Panc1 (cell line): ENCODE measurements around the gene GULP1.

Experiments used
- POLR2AphosphoS5 ChIP-seq: IDR thresholded peaks from 2 replicates; pipeline ENCODE4 v1.6.1; 2012; ENCODE audit warnings: mild to moderate bottlenecking, low read depth, low read length, moderate library complexity
- SIN3A ChIP-seq: IDR thresholded peaks from 2 replicates; pipeline ENCODE4 v1.6.1; 2012; ENCODE audit warnings: low read depth, mild to moderate bottlenecking, low read length, moderate library complexity, borderline replicate concordance; ENCODE audit not compliant: insufficient read depth
- TCF7L2 ChIP-seq: IDR thresholded peaks from 2 replicates; pipeline ENCODE4 v1.6.1; 2011; ENCODE audit warnings: mild to moderate bottlenecking, low read depth, low read length, inconsistent platforms
- TF ChIP-seq, protein P1 (sequence below): fragments of 450-650 bp; IDR thresholded peaks from 2 replicates; pipeline ENCODE4 v1.5.1; 2017; ENCODE audit warnings: mild to moderate bottlenecking
- TF ChIP-seq, protein P2 (sequence below), 2 experiments: IDR thresholded peaks; 2 replicates each; pipeline ENCODE4 v1.6.1; 2011 to 2012; ENCODE audit warnings: low read depth in 2 of 2, control low read depth in 1 of 2, low read length in 1 of 2, mild to moderate bottlenecking in 1 of 2, moderate library complexity in 1 of 2; ENCODE audit not compliant: insufficient read depth in 1 of 2

DNA sequence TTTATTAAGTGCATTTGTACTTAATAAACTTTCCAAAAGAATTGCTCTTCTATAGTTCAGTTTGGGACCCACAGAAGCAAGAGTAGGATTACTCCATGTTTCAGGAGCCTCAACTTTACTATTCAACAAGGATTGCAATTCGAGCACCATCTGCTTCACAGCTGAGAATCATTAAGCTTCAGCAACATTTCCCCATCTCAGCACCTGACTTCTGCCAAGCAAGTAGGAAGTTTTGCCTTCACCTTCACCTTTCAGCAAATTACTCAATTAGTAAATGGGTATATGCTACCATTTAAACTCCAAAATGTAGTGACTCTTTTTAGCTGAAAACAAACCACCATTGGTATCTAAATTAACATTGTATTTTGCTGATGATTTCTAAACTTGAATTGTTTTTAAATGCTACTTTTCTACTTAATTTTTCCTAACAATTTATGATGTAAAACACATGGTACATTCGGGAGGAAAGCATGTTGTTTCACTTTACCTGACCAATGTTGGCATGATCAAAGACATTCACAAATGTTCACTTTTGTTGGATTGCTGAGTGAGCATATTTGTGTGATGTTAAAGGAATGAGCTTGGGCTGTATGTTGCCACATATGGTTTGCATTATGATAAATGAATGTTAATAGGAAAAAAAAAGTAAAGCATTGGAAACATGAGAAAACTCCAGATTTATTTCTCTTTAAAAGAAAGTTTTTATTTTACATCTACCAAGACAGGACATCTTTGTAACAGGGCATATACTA, 159.2 kb downstream of the GULP1 start:
- TF ChIP-seq, protein P1, sequence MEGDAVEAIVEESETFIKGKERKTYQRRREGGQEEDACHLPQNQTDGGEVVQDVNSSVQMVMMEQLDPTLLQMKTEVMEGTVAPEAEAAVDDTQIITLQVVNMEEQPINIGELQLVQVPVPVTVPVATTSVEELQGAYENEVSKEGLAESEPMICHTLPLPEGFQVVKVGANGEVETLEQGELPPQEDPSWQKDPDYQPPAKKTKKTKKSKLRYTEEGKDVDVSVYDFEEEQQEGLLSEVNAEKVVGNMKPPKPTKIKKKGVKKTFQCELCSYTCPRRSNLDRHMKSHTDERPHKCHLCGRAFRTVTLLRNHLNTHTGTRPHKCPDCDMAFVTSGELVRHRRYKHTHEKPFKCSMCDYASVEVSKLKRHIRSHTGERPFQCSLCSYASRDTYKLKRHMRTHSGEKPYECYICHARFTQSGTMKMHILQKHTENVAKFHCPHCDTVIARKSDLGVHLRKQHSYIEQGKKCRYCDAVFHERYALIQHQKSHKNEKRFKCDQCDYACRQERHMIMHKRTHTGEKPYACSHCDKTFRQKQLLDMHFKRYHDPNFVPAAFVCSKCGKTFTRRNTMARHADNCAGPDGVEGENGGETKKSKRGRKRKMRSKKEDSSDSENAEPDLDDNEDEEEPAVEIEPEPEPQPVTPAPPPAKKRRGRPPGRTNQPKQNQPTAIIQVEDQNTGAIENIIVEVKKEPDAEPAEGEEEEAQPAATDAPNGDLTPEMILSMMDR, result no peak
- no peak for TF ChIP-seq POLR2AphosphoS5
- TF ChIP-seq SIN3A, result no peak
- TF ChIP-seq TCF7L2, result no peak
- TF ChIP-seq, protein P2, sequence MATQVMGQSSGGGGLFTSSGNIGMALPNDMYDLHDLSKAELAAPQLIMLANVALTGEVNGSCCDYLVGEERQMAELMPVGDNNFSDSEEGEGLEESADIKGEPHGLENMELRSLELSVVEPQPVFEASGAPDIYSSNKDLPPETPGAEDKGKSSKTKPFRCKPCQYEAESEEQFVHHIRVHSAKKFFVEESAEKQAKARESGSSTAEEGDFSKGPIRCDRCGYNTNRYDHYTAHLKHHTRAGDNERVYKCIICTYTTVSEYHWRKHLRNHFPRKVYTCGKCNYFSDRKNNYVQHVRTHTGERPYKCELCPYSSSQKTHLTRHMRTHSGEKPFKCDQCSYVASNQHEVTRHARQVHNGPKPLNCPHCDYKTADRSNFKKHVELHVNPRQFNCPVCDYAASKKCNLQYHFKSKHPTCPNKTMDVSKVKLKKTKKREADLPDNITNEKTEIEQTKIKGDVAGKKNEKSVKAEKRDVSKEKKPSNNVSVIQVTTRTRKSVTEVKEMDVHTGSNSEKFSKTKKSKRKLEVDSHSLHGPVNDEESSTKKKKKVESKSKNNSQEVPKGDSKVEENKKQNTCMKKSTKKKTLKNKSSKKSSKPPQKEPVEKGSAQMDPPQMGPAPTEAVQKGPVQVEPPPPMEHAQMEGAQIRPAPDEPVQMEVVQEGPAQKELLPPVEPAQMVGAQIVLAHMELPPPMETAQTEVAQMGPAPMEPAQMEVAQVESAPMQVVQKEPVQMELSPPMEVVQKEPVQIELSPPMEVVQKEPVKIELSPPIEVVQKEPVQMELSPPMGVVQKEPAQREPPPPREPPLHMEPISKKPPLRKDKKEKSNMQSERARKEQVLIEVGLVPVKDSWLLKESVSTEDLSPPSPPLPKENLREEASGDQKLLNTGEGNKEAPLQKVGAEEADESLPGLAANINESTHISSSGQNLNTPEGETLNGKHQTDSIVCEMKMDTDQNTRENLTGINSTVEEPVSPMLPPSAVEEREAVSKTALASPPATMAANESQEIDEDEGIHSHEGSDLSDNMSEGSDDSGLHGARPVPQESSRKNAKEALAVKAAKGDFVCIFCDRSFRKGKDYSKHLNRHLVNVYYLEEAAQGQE (IDR thresholded peaks at IDR 0.05; ENCODE audit: insufficient read depth in 1 of 2, low read depth in 2 of 2, low read length in 1 of 2), result no peak
